Stimulated activated CD4-positive, alpha-beta T cell treated with anti-CD3 and anti-CD28 coated beads, Interleukin-12 subunit alpha, Interleukin-12 subunit beta, amount 100 ng/mL, for 48 hours (primary cell): Measurements from ENCODE around the gene SLC22A23.

Experiments used
- DNase-seq, 3 donors: peaks; one replicate each; pipeline ENCODE4 v3.0.0-alpha.2; 2020; ENCODE audit warnings: low read depth in 2 of 3, low spot score in 1 of 3

Gene SLC22A23

DNA sequence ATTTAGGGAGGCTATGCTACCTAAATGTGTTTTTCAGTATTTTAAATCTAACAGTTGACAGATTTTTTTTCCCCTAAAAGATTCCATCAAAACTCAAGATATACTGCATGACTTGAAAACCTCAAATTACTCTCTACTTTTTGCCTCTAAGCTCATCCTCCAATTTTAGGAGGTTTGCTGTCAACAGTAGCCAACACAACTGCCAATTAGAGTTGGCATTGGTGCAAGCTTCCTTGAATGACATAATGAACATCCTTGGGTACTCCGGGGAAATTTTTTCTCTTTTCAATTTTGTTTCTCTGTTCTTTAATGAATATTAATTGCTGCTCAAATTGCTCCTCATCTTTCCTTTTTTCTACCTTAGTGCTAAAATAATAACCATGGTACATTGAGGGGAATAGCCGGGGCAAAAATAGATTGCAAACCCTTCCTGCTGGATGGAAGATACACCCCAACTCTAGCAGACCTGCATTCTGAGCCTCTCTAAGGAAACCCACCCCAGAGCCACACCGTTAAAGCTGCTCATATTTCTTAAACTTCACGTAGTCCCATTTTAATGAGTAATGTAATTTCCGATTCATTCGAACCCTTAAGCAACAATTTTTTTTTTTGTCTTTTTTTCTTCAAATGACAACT is 34.3 kb downstream of the SLC22A23 start:
- DNase-seq, result no peak

DNA sequence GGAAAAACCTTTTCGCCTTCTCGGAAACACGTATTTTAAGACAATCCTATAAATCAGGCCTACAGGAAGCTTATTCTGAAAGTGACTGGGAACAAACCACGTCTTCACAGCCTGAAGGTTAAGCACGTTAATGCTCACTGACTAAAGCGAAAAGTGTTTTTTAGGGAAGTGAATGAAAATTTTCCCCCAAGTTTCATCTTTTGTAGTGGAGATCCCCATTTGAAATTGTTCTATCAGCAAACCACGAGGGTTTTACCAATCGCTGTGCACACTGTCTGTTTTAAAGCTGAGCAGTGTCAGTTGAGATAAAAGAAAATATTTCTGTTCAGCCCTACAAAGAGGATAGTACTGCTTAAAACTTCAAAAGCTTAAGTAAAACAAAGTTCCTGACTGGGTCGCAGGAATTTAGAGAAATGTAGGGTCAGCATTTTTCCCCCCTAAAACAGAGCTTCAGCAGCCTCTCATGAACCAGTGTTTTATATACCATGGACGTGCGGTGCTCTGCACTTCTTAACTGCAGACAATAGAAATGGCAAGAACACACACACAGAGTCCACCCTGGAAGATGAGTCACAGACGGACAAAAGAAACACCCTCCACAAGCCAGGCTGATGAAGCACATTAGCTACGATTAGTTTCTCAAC is 34.9 kb downstream of the SLC22A23 start:
- DNase-seq, result no peak

GRCh38 chr6:3421143-3421542 is 35.7 kb downstream of the SLC22A23 start:
- DNase-seq, result no peak

DNA sequence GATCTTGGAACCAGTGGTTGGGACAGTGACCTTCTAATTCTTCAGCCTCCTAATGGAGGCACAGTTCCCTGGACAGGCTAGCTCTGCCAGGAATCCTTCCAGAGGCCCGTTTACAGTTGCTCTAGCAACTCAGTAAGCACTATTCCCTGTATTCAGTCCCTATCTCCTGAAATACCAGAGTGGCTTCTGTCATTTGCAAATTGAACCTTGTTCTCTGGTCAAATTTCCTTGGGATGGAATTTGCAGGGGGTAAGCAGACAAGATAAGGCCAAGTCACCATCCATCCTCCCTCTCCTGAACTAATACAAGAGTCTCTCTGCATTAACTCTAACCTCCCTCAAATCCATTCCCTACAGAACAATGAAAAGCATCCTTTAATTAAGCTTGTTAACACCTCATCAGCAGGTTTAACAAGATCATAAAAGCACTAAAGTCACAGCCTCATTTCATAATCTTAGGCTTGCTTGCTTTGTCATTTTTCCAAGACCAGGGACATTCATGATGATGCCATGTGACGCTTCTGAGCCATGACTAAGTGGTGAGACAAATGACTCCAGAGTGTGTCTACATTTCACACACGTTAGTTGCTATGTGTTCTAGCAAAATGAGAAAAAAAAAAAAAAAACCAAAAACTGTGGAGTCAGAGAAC is 37.1 kb downstream of the SLC22A23 start:
- DNase-seq, result no peak

DNA sequence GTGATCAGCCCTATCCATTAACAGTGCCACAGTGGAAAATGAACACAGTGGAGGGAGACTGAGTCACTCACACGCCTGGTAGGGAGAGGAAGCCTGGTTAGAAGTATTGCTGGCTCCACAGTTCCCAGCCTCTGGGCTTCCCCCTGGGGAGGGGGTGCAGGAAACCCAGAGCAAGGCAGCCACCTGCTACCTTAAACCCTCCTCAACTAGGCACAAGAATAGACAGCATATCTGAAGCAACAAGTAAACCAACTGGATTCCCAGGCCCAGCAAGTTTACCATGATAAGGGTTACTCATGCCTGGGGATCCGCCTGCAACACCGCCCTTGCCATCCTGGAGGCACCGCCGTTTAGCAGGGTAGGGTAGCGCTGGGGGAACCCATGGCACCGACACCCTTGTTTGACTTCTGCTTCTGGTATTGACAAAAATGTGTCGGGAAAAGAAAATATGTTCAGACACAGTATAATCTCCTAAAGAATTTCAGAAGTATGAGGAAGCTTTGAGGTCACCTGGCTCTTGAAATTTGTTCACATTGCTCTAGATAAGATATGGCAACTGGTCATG is 38.3 kb downstream of the SLC22A23 start:
- DNase-seq, result no peak

DNA sequence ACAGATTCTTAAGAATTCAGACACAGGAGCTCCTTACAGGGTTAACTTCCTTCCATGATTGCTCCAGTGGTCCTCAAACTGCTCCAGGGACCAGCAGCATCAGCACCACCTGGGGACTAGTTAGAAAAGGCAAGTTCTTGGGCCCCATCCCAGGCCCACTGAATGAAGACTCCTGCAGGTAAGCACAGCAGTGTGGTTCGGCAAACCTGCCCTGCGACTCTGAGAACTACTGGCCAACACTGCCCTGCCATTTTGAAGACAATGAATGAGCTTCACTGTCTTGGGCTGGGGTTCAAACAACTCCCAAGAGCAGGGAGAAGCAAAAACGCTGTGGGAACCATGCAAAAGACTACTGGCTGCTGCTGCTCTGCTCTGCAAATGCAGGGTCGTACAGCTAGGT is 39.4 kb downstream of the SLC22A23 start:
- DNase-seq, result no peak

DNA sequence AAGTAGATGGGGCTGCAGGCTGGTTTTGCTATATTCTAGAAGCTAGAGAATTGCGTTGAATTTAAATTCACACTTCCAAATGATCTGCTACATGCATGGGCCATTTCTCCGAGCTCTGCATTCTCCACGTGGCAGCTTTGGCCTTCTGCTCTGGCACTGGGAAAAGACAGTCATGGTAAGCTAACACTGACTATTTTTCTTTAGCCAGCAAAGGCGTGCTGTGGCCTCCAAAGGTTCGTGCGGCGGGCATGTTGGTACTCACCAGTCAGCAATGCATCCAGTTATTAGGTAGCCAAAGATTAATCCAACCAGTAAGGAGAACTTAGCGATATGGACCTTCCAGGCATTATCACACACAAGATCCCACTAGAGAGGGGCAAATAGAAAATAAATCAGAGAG is 41.4 kb downstream of the SLC22A23 start:
- no peak for DNase-seq

GRCh38 chr6:3415082-3415453 is 41.8 kb downstream of the SLC22A23 start:
- DNase-seq, result no peak

GRCh38 chr6:3414327-3415081 is 42.3 kb downstream of the SLC22A23 start:
- peak in 1 of 3 donors; percentile 6 for DNase-seq

DNA sequence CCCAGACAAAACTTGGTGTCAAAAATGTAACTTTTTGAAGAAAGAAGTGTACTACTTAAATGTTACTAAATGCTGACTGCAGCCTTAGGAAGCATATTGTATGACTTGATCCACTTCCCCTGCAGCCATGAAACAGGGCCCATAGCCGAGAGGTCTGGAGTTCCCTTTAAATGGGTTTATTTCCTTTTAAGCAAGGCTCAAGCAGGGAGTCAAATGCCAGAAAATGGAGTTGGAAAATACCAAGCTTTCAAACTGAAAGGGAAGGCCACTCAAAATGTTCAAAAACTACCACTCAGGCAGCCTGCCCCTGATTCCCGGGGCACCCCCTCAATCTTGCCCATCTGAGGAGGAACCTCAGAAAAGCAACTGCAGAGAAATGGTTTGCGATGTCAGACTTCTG is 43.3 kb downstream of the SLC22A23 start:
- DNase-seq, result no peak

- DNase-seq, result no peak
Observed at GRCh38 chr6:3412779-3413500, 43.9 kb downstream of the SLC22A23 start.

DNA sequence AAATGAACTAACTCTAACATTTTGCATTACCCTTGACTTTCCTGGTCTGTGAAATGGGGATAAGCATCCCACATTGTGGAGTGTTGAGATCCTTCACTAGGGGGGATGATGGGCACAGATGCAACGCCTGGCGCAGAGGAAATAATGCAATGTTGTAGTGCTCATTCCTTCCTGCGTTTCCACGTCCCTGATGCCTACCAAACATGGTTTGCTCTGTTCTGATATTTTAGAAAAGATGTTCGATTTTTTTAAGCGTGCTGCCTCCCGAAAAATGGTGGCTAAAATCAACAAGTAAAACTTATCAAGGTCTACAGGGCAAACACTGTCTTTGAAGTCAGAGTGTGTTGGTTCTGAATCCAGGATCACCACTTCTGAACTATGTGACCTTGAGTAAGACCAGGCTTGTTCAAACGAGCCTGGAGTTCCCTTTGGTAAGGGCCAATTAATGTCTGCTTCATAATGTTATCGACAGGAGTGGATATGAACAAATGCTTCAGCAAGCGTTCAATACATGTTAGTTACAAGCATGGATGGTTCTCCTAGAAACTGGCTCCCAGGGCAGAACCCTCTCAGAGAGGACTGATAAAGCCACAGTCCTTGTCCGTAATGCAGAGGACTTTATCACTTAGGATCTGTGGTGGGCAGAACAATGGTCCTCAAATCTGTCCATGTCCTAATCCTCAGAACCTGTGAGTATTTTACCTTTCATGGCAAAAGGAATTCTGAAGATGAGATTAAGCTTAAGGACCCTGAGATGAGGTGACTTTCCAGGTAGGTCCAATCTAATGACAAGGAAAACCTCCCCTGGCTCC is 44.7 kb downstream of the SLC22A23 start:
- DNase-seq, result no peak

- peak; percentile 36 to 66 (median 44) for DNase-seq
Observed at GRCh38 chr6:3410385-3411360, 46.2 kb downstream of the SLC22A23 start.

DNA sequence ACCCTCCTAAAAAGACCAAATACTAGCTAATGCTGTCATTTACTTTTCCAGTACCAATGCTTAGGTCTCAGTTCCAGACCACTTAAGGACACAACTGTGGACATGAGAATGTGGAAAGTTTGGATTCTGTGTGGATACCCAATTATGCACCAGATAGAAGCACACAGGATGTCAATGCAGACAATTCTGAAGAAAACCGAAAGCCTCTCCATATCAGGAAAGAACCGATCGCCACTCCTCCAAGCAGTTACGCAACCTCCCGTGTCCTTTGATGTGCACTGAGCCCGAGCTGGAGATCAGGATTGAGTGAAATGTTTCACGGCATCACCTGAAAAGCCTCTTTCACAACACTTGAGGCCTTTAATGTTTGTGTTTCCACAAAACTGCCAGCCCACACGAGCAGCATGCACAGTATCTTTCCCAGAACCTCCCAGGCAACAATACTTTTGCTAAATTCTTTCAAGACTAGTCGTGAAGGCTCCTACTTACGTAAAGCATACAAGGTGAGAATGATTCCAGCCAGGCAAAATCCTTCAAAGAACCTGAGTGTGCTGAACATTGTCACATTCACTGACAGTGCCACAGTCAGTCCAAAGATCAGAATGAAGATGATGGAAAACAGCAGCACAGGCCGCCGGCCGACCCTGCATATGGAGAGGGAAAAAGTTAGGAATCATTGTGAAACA is 47.0 kb downstream of the SLC22A23 start:
- no peak for DNase-seq

GRCh38 chr6:3408665-3409064 is 48.2 kb downstream of the SLC22A23 start:
- DNase-seq, result no peak

DNA sequence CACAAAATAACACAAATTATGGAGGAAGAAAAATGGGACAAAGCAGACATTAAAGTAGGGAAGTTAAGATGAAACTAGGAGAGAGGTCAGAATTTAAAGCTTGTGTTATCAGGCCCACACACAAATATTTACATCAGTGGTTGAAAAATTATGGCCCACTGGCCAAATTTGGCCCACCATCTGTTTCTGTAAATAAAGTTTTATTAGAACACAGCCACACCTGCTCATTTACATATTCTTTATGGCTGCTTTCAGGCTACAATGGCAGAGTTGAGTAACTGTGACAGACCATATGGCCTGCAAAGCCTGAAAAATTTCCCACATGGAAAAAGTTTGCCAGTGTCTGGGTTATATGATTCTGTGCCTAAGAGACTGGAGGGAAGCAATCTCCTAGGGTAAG is 49.0 kb downstream of the SLC22A23 start:
- no peak for DNase-seq

GRCh38 chr6:3406891-3407809 is 49.7 kb downstream of the SLC22A23 start:
- no peak for DNase-seq
